ENCODE data around the gene ISL2. TPM values are rescaled to one million over a fixed set of nuclear protein-coding genes. Genes with fewer than 3 reads are reported as not detected.

ISL2 gene
- total RNA-seq, 1 experiment from 2014 or later = 0.15 TPM

- Histone ChIP-seq H4K5ac (ENCODE audit: insufficient read length, low read depth, low read length) (no peak overlapping the region), H2AFZ (ENCODE audit: low read length) (no peak overlapping the region), H2BK12ac (ENCODE audit: insufficient read length, low read depth, low read length) (no peak overlapping the region), H3T11ph (ENCODE audit: low read length) (no peak overlapping the region), H3K4ac (ENCODE audit: low read depth, low read length) (no peak overlapping the region), H4K8ac (replicated peaks; ENCODE audit: insufficient read length, low read depth, low read length) (no peak overlapping the region), H3K23me2 (ENCODE audit: insufficient read length, low read depth, low read length, poor library complexity, severe bottlenecking) (no peaks in the 10 kb centered on the region), H3K56ac (ENCODE audit: insufficient read length, low read depth, low read length) (no peak overlapping the region), H3K79me1 (ENCODE audit: insufficient read depth, low read depth, low read length, poor library complexity, severe bottlenecking) (no peaks in the 10 kb centered on the region), H2AK5ac (ENCODE audit: insufficient read length, low read length) (no peak overlapping the region), H3K4me2 (ENCODE audit: insufficient read depth, insufficient read length, low read length) (no peak overlapping the region), H3K9me3 (ENCODE audit: control insufficient read depth, low read depth, low read length) (no peaks in the 10 kb centered on the region), H2BK120ac (ENCODE audit: low read depth, low read length, poor library complexity, severe bottlenecking) (no peak overlapping the region), H3K23ac (ENCODE audit: insufficient read length, low read depth, low read length) (no peak overlapping the region), H4K91ac (ENCODE audit: insufficient read length, low read depth, low read length) (no peak overlapping the region), H3K4me1 (ENCODE audit: insufficient read depth, low read length) (no peaks in the 10 kb centered on the region), H2BK5ac (ENCODE audit: insufficient read length, low read length) (no peak overlapping the region), H3K27me3 (ENCODE audit: insufficient read depth, low read length) (no peaks in the 10 kb centered on the region), H3K9ac (ENCODE audit: extremely low read depth, insufficient read length, low read length) (no peak overlapping the region), H2BK20ac (ENCODE audit: low read depth, low read length, poor library complexity, severe bottlenecking) (no peak overlapping the region), H4K20me1 (ENCODE audit: control insufficient read depth, insufficient read depth, insufficient read length) (no peaks in the 10 kb centered on the region), H3K79me2 (ENCODE audit: insufficient read depth, low read length) (no peaks in the 10 kb centered on the region), H3K14ac (ENCODE audit: insufficient read depth, low read length) (no peak overlapping the region), H3K27ac (ENCODE audit: insufficient read length, low read depth, low read length) (no peak overlapping the region), H2BK15ac (ENCODE audit: low read depth, low read length) (no peak overlapping the region), H3K18ac (ENCODE audit: insufficient read length, low read depth, low read length) (no peak overlapping the region)
- no CpG with 5 or more reads among the region's 1 CpG for WGBS (ENCODE audit: extremely low coverage, insufficient read length, low lambda C conversion rate)
- H3K27me3 Mint-ChIP-seq (ENCODE audit: low read depth) = no peaks in the 10 kb centered on the region
- no peak overlapping the region for H3K4me3 Mint-ChIP-seq
- H3K9me3 Mint-ChIP-seq = no peaks in the 10 kb centered on the region
- peaks cover 5 to 6% of the 10 kb centered on the region in 2 experiments; a peak in 3 of 4 replicates for H3K4me1 Mint-ChIP-seq
- no peak overlapping the region for H3K27ac Mint-ChIP-seq
- no peaks in the 10 kb centered on the region for H3K36me3 Mint-ChIP-seq (ENCODE audit: insufficient read depth in 1 of 3, low read depth in 3 of 3)
- DNase-seq = no peak
- TF ChIP-seq CTCF (conservative IDR thresholded peaks at IDR 0.05) = no peak
These were observed 42.1 kb downstream of the ISL2 start for GRCh38 chr15:76378691-76379090.

All from H9 (cell line).